ENCODE measurements around the gene SCNN1B.

The SCNN1B gene

GRCh38 chr16:23316634-23317265, 14.6 kb downstream of the SCNN1B start:
- Histone ChIP-seq H2AFZ (no peak overlapping the region), H3K27me3 (ENCODE audit: control insufficient read depth, insufficient read depth, low read length) (no peaks in the 10 kb centered on the region), H3K4me3 (ENCODE audit: low read depth, low read length) (no peak overlapping the region), H3K9ac (no peak overlapping the region), H3K27ac (no peak overlapping the region), H3K79me2 (no peaks in the 10 kb centered on the region), H3K4me2 (ENCODE audit: low read length) (no peak overlapping the region), H3K4me1 (no peaks in the 10 kb centered on the region), H3K36me3 (ENCODE audit: control insufficient read depth, insufficient read depth, low read length) (no peaks in the 10 kb centered on the region), H3K9me3 (ENCODE audit: control insufficient read depth, low read length) (no peaks in the 10 kb centered on the region)
- TF ChIP-seq CTCF (IDR thresholded peaks at IDR 0.05) = no peak

GRCh38 chr16:23317266-23317661, 15.2 kb downstream of the SCNN1B start:
- H2AFZ ChIP-seq = no peak overlapping the region
- H3K9ac ChIP-seq = no peak overlapping the region
- no peaks in the 10 kb centered on the region for H3K4me1 ChIP-seq
- no peaks in the 10 kb centered on the region for H3K79me2 ChIP-seq
- no peaks in the 10 kb centered on the region for H3K36me3 ChIP-seq (ENCODE audit: control insufficient read depth, insufficient read depth, low read length)
- H3K9me3 ChIP-seq (ENCODE audit: control insufficient read depth, low read length) = no peaks in the 10 kb centered on the region
- H3K4me3 ChIP-seq (ENCODE audit: low read depth, low read length) = no peak overlapping the region
- H3K27me3 ChIP-seq (ENCODE audit: control insufficient read depth, insufficient read depth, low read length) = no peaks in the 10 kb centered on the region
- H3K27ac ChIP-seq = no peak overlapping the region
- H3K4me2 ChIP-seq (ENCODE audit: low read length) = no peak overlapping the region
- no peak for TF ChIP-seq CTCF (IDR thresholded peaks at IDR 0.05)

- H3K36me3 ChIP-seq (ENCODE audit: control insufficient read depth, insufficient read depth, low read length) = no peaks in the 10 kb centered on the region
- TF ChIP-seq CTCF (IDR thresholded peaks at IDR 0.05) = no peak
- no peaks in the 10 kb centered on the region for H3K27me3 ChIP-seq (ENCODE audit: control insufficient read depth, insufficient read depth, low read length)
- H3K9me3 ChIP-seq (ENCODE audit: control insufficient read depth, low read length) = no peaks in the 10 kb centered on the region
- no peaks in the 10 kb centered on the region for H3K4me1 ChIP-seq
- no peak overlapping the region for H3K27ac ChIP-seq
- no peak overlapping the region for H3K4me2 ChIP-seq (ENCODE audit: low read length)
- H3K9ac ChIP-seq = no peak overlapping the region
- no peak overlapping the region for H2AFZ ChIP-seq
- no peak overlapping the region for H3K4me3 ChIP-seq (ENCODE audit: low read depth, low read length)
- no peaks in the 10 kb centered on the region for H3K79me2 ChIP-seq
Measured at GRCh38 chr16:23317751-23318150, 15.6 kb downstream of the SCNN1B start.

- Histone ChIP-seq H3K4me2 (ENCODE audit: low read length) (no peak overlapping the region), H3K9me3 (ENCODE audit: control insufficient read depth, low read length) (no peaks in the 10 kb centered on the region), H3K27me3 (ENCODE audit: control insufficient read depth, insufficient read depth, low read length) (no peaks in the 10 kb centered on the region), H3K27ac (no peak overlapping the region), H2AFZ (no peak overlapping the region), H3K9ac (no peak overlapping the region), H3K79me2 (no peaks in the 10 kb centered on the region), H3K36me3 (ENCODE audit: control insufficient read depth, insufficient read depth, low read length) (no peaks in the 10 kb centered on the region), H3K4me1 (no peaks in the 10 kb centered on the region), H3K4me3 (ENCODE audit: low read depth, low read length) (no peak overlapping the region)
- no peak for TF ChIP-seq CTCF (IDR thresholded peaks at IDR 0.05)
Measured at GRCh38 chr16:23318639-23319038, 16.5 kb downstream of the SCNN1B start.
